Immature natural killer cell (primary cell): ENCODE measurements around the gene DCAF4L1. TPM values are rescaled to one million over a fixed set of nuclear protein-coding genes. Genes with fewer than 3 reads are reported as not detected.

Source experiments
- DNase-seq, 3 donors: peaks; one replicate each; pipeline ENCODE4 v3.0.0; 2022; ENCODE audit warnings: mixed read lengths in 1 of 3
- H3K27ac Mint-ChIP-seq, 6 donors: one replicate each; pipeline ENCODE4 v1.8.0; 2020; ENCODE audit warnings: mixed read lengths in 6 of 6, mild to moderate bottlenecking in 5 of 6, inconsistent platforms in 4 of 6, moderate library complexity in 3 of 6
- H3K27me3 Mint-ChIP-seq, 3 donors: one replicate each; pipeline ENCODE4 v1.8.0; 2020 to 2021; ENCODE audit warnings: low read depth in 3 of 3, mild to moderate bottlenecking in 3 of 3, mixed read lengths in 3 of 3, moderate library complexity in 3 of 3, inconsistent platforms in 1 of 3
- H3K36me3 Mint-ChIP-seq, 3 donors: one replicate each; pipeline ENCODE4 v1.8.0; 2020; ENCODE audit warnings: mixed read lengths in 3 of 3, inconsistent platforms in 2 of 3, mild to moderate bottlenecking in 2 of 3
- H3K4me1 Mint-ChIP-seq, 2 donors: one replicate each; pipeline ENCODE4 v1.8.0; 2020; ENCODE audit warnings: inconsistent platforms in 2 of 2, mild to moderate bottlenecking in 2 of 2, mixed read lengths in 2 of 2, moderate library complexity in 1 of 2
- H3K4me3 Mint-ChIP-seq, 5 donors: one replicate each; pipeline ENCODE4 v1.8.0; 2020; ENCODE audit warnings: mild to moderate bottlenecking in 5 of 5, mixed read lengths in 5 of 5, inconsistent platforms in 3 of 5, moderate library complexity in 3 of 5
- H3K9me3 Mint-ChIP-seq, 6 donors: one replicate each; pipeline ENCODE4 v1.8.0; 2020; ENCODE audit warnings: mild to moderate bottlenecking in 6 of 6, mixed read lengths in 6 of 6, inconsistent platforms in 4 of 6, moderate library complexity in 3 of 6
- polyA plus RNA-seq, 3 donors: library from polyadenylated mRNA; unstranded; fragments of 300-500 nt; fragmentation: Illumina TruSeq; gene quantifications; one replicate each; pipeline ENCODE4 v1.2.3, GENCODE V29; 2021

The DCAF4L1 gene
- polyA plus RNA-seq: under 1 TPM in 1 of 3 donors, not detected in 2; 0.08 TPM

GRCh38 chr4:41981456-41981855, at the start of gene DCAF4L1:
Gene DCAF4L1, plus strand, starts transcription at chr4:41981756. Its CDS starts 37 bp downstream, at chr4:41981793.
- H3K27me3 Mint-ChIP-seq: peaks cover 1 to 2% (median 2%) of the 10 kb centered on the region in 3 donors
- H3K9me3 Mint-ChIP-seq: no peaks in the 10 kb centered on the region
- no peak for DNase-seq
- H3K4me1 Mint-ChIP-seq: no peaks in the 10 kb centered on the region
- H3K27ac Mint-ChIP-seq: no peak within 1 kb of the TSS
- H3K36me3 Mint-ChIP-seq: peaks cover 0 to 2% (median 0%) of the 10 kb centered on the region in 3 donors
- H3K4me3 Mint-ChIP-seq: no peak within 1 kb of the TSS

GRCh38 chr4:41932988-41933387, 48.6 kb upstream of the DCAF4L1 start:
- H3K9me3 Mint-ChIP-seq: no peaks in the 10 kb centered on the region
- peaks cover 0 to 6% (median 0%) of the 10 kb centered on the region in 3 donors for H3K36me3 Mint-ChIP-seq
- peaks cover 0 to 7% (median 7%) of the 10 kb centered on the region in 3 donors for H3K27me3 Mint-ChIP-seq
- peaks cover 31 to 35% of the 10 kb centered on the region in 2 donors for H3K4me1 Mint-ChIP-seq
- DNase-seq: no peak
- no peak overlapping the region for H3K27ac Mint-ChIP-seq
- H3K4me3 Mint-ChIP-seq: no peak overlapping the region

- peaks cover 0 to 6% (median 4%) of the 10 kb centered on the region in 3 donors for H3K36me3 Mint-ChIP-seq
- H3K9me3 Mint-ChIP-seq: no peaks in the 10 kb centered on the region
- peaks cover 35 to 46% of the 10 kb centered on the region in 2 donors for H3K4me1 Mint-ChIP-seq
- no peak for DNase-seq
- peak overlapping the region; percentile 90 to 96 (median 96) for H3K4me3 Mint-ChIP-seq
- H3K27me3 Mint-ChIP-seq: peaks cover 0 to 7% (median 7%) of the 10 kb centered on the region in 3 donors
- H3K27ac Mint-ChIP-seq: peak overlapping the region in 5 of 6 donors; percentile 83 to 93 (median 92)
These were observed 47.5 kb upstream of the DCAF4L1 start for GRCh38 chr4:41933997-41934503.

- DNase-seq: no peak
- Mint-ChIP-seq H3K36me3 (peaks cover 1 to 6% (median 4%) of the 10 kb centered on the region in 3 donors), H3K4me1 (peaks cover 35 to 46% of the 10 kb centered on the region in 2 donors), H3K27me3 (peaks cover 0 to 7% (median 7%) of the 10 kb centered on the region in 3 donors), H3K9me3 (no peaks in the 10 kb centered on the region), H3K4me3 (peak overlapping the region; percentile 90 to 96 (median 96)), H3K27ac (peak overlapping the region; percentile 82 to 93 (median 91))
These were observed 47.0 kb upstream of the DCAF4L1 start for GRCh38 chr4:41934514-41934900.

- H3K27ac Mint-ChIP-seq: peak within 1 kb of the TSS; percentile 82 to 93 (median 91)
- peak within 1 kb of the TSS; percentile 90 to 96 (median 96) for H3K4me3 Mint-ChIP-seq
- peaks cover 0 to 7% (median 7%) of the 10 kb centered on the region in 3 donors for H3K27me3 Mint-ChIP-seq
- H3K36me3 Mint-ChIP-seq: peaks cover 4 to 8% (median 6%) of the 10 kb centered on the region in 3 donors
- H3K9me3 Mint-ChIP-seq: no peaks in the 10 kb centered on the region
- DNase-seq: peak; percentile 67 to 76 (median 72)
- H3K4me1 Mint-ChIP-seq: peaks cover 37 to 46% of the 10 kb centered on the region in 2 donors
These were observed 46.5 kb upstream of the DCAF4L1 start, which contains the start of gene TMEM33 for GRCh38 chr4:41934901-41935651. Gene TMEM33, plus strand, starts transcription at chr4:41935429. Its CDS starts 56 bp downstream, at chr4:41935485.

GRCh38 chr4:41935652-41936021, 45.9 kb upstream of the DCAF4L1 start:
- H3K4me1 Mint-ChIP-seq: peaks cover 37 to 46% of the 10 kb centered on the region in 2 donors
- H3K27ac Mint-ChIP-seq: peak overlapping the region; percentile 82 to 93 (median 91)
- peak in 1 of 3 donors; percentile 14 for DNase-seq
- peak overlapping the region; percentile 90 to 96 (median 96) for H3K4me3 Mint-ChIP-seq
- H3K36me3 Mint-ChIP-seq: peaks cover 4 to 8% (median 6%) of the 10 kb centered on the region in 3 donors
- H3K9me3 Mint-ChIP-seq: no peaks in the 10 kb centered on the region
- peaks cover 0 to 7% (median 7%) of the 10 kb centered on the region in 3 donors for H3K27me3 Mint-ChIP-seq

GRCh38 chr4:41939016-41939626, 42.4 kb upstream of the DCAF4L1 start:
- Mint-ChIP-seq H3K36me3 (peaks cover 6 to 12% (median 7%) of the 10 kb centered on the region in 3 donors), H3K27me3 (peaks cover 0 to 7% (median 6%) of the 10 kb centered on the region in 3 donors), H3K27ac (no peak overlapping the region), H3K4me3 (no peak overlapping the region), H3K9me3 (no peaks in the 10 kb centered on the region), H3K4me1 (peaks cover 41 to 64% of the 10 kb centered on the region in 2 donors)
- DNase-seq: no peak

- Mint-ChIP-seq H3K4me1 (peaks cover 25 to 48% of the 10 kb centered on the region in 2 donors), H3K9me3 (no peaks in the 10 kb centered on the region), H3K27me3 (peaks cover 0 to 2% (median 2%) of the 10 kb centered on the region in 3 donors), H3K4me3 (no peak overlapping the region), H3K27ac (no peak overlapping the region), H3K36me3 (peaks cover 0 to 16% (median 12%) of the 10 kb centered on the region in 3 donors)
- DNase-seq: no peak
These were observed 40.7 kb upstream of the DCAF4L1 start for GRCh38 chr4:41940834-41941233.

- no peak for DNase-seq
- no peak overlapping the region for H3K27ac Mint-ChIP-seq
- H3K4me3 Mint-ChIP-seq: no peak overlapping the region
- H3K9me3 Mint-ChIP-seq: no peaks in the 10 kb centered on the region
- peaks cover 0 to 17% (median 11%) of the 10 kb centered on the region in 3 donors for H3K36me3 Mint-ChIP-seq
- peaks cover 9 to 23% of the 10 kb centered on the region in 2 donors for H3K4me1 Mint-ChIP-seq
- no peaks in the 10 kb centered on the region for H3K27me3 Mint-ChIP-seq
These were observed 38.0 kb upstream of the DCAF4L1 start for GRCh38 chr4:41943506-41943905.

GRCh38 chr4:41944089-41944488, 37.5 kb upstream of the DCAF4L1 start:
- no peaks in the 10 kb centered on the region for H3K27me3 Mint-ChIP-seq
- no peaks in the 10 kb centered on the region for H3K9me3 Mint-ChIP-seq
- peaks cover 5 to 18% of the 10 kb centered on the region in 2 donors for H3K4me1 Mint-ChIP-seq
- no peak for DNase-seq
- H3K27ac Mint-ChIP-seq: no peak overlapping the region
- no peak overlapping the region for H3K4me3 Mint-ChIP-seq
- peaks cover 0 to 21% (median 8%) of the 10 kb centered on the region in 3 donors for H3K36me3 Mint-ChIP-seq

GRCh38 chr4:41949531-41949930, 32.0 kb upstream of the DCAF4L1 start:
- H3K27ac Mint-ChIP-seq: peak overlapping the region in 1 of 6 donors; percentile 58
- no peak overlapping the region for H3K4me3 Mint-ChIP-seq
- H3K36me3 Mint-ChIP-seq: peaks cover 0 to 46% (median 13%) of the 10 kb centered on the region in 3 donors
- H3K27me3 Mint-ChIP-seq: no peaks in the 10 kb centered on the region
- H3K9me3 Mint-ChIP-seq: no peaks in the 10 kb centered on the region
- no peak for DNase-seq
- H3K4me1 Mint-ChIP-seq: peaks cover 0 to 21% of the 10 kb centered on the region in 2 donors

GRCh38 chr4:41957634-41958033, 23.9 kb upstream of the DCAF4L1 start:
- peaks cover 0 to under 1% of the 10 kb centered on the region in 2 donors for H3K4me1 Mint-ChIP-seq
- no peaks in the 10 kb centered on the region for H3K9me3 Mint-ChIP-seq
- H3K27ac Mint-ChIP-seq: no peak overlapping the region
- H3K27me3 Mint-ChIP-seq: no peaks in the 10 kb centered on the region
- peaks cover 0 to 20% (median 4%) of the 10 kb centered on the region in 3 donors for H3K36me3 Mint-ChIP-seq
- peak; percentile 9 to 18 (median 15) for DNase-seq
- no peak overlapping the region for H3K4me3 Mint-ChIP-seq

GRCh38 chr4:41963105-41963504, 18.5 kb upstream of the DCAF4L1 start:
- peak in 1 of 3 donors; percentile 6 for DNase-seq
- H3K4me3 Mint-ChIP-seq: no peak overlapping the region
- no peaks in the 10 kb centered on the region for H3K27me3 Mint-ChIP-seq
- H3K27ac Mint-ChIP-seq: no peak overlapping the region
- H3K36me3 Mint-ChIP-seq: peaks cover 2% of the 10 kb centered on the region in 3 donors
- H3K4me1 Mint-ChIP-seq: no peaks in the 10 kb centered on the region
- peaks cover 0 to 2% (median under 1%) of the 10 kb centered on the region in 6 donors for H3K9me3 Mint-ChIP-seq
